GM23338 (cell line): Measurements from ENCODE around the gene GALNT15. TPM values are rescaled to one million over a fixed set of nuclear protein-coding genes. Genes with fewer than 3 reads are reported as not detected.

ENCODE experiments used
- ATAC-seq: fragments of 200-7000 bp; cut with Tn5 transposase; 3 replicates; pipeline ENCODE4 v1.9.1; 2020
- DNase-seq: peaks from one replicate; pipeline ENCODE4 v3.0.0-alpha.2; 2015; ENCODE audit warnings: low spot score
- H2AFZ ChIP-seq: fragments of 200-600 bp; sonication (generic); 2 replicates; pipeline ENCODE4 v1.8.0; 2016; ENCODE audit warnings: antibody characterized with exemption, mild to moderate bottlenecking, moderate library complexity
- H3F3A ChIP-seq: fragments of 200-600 bp; sonication (generic); replicated peaks from 2 replicates; pipeline ENCODE4 v1.8.0; 2017; ENCODE audit warnings: antibody characterized with exemption, mixed run types, low read depth
- H3K27ac ChIP-seq: fragments of 200-600 bp; sonication (generic); 2 replicates; pipeline ENCODE4 v1.6.1; 2016; ENCODE audit warnings: low read depth
- H3K27me3 ChIP-seq: fragments of 200-600 bp; sonication (generic); 2 replicates; pipeline ENCODE4 v1.8.0; 2016; ENCODE audit warnings: mild to moderate bottlenecking, mixed run types, moderate library complexity; ENCODE audit not compliant: insufficient read depth
- H3K36me3 ChIP-seq: fragments of 200-600 bp; sonication (generic); 2 replicates; pipeline ENCODE4 v1.8.0; 2016; ENCODE audit warnings: mild to moderate bottlenecking; ENCODE audit not compliant: insufficient read depth
- H3K4me1 ChIP-seq: fragments of 200-600 bp; sonication (generic); 2 replicates; pipeline ENCODE4 v1.8.0; 2016; ENCODE audit warnings: mild to moderate bottlenecking, moderate library complexity; ENCODE audit not compliant: insufficient read depth
- H3K4me2 ChIP-seq: fragments of 200-600 bp; sonication (generic); 2 replicates; pipeline ENCODE4 v1.7.1; 2017; ENCODE audit warnings: mixed run types
- H3K4me3 ChIP-seq: fragments of 200-600 bp; sonication (generic); 2 replicates; pipeline ENCODE4 v1.6.1; 2016; ENCODE audit warnings: mixed run types
- H3K79me2 ChIP-seq: fragments of 200-600 bp; sonication (generic); replicated peaks from 2 replicates; pipeline ENCODE4 v1.8.0; 2017; ENCODE audit warnings: mild to moderate bottlenecking; ENCODE audit not compliant: insufficient read depth
- H3K9me2 ChIP-seq: fragments of 200-600 bp; sonication (generic); 2 replicates; pipeline ENCODE4 v1.8.0; 2017; ENCODE audit not compliant: insufficient read depth
- H4K20me1 ChIP-seq: fragments of 200-600 bp; sonication (generic); replicated peaks from 2 replicates; pipeline ENCODE4 v1.8.0; 2017; ENCODE audit warnings: mild to moderate bottlenecking; ENCODE audit not compliant: insufficient read depth
- H3K27ac Mint-ChIP-seq: 2 replicates; pipeline ENCODE4 v1.8.0; 2020; ENCODE audit warnings: inconsistent platforms, mild to moderate bottlenecking, moderate library complexity, mixed read lengths
- H3K27me3 Mint-ChIP-seq: 3 replicates; pipeline ENCODE4 v1.8.0; 2022; ENCODE audit warnings: low read depth, mild to moderate bottlenecking, moderate library complexity, mixed read lengths, inconsistent platforms; ENCODE audit not compliant: insufficient read depth, poor library complexity
- H3K36me3 Mint-ChIP-seq: 3 replicates; pipeline ENCODE4 v1.8.0; 2021; ENCODE audit warnings: low read depth, mild to moderate bottlenecking, inconsistent platforms, moderate library complexity, mixed read lengths
- H3K4me1 Mint-ChIP-seq: 3 replicates; pipeline ENCODE4 v1.8.0; 2020; ENCODE audit warnings: mild to moderate bottlenecking, inconsistent platforms, mixed read lengths
- H3K4me3 Mint-ChIP-seq: 3 replicates; pipeline ENCODE4 v1.8.0; 2021; ENCODE audit warnings: moderate library complexity, mild to moderate bottlenecking, inconsistent platforms, mixed read lengths
- H3K9me3 Mint-ChIP-seq: 3 replicates; pipeline ENCODE4 v1.8.0; 2020; ENCODE audit warnings: moderate library complexity, mild to moderate bottlenecking, inconsistent platforms, mixed read lengths
- CREB1 ChIP-seq: fragments of 250-450 bp; sonication (Bioruptor Pico); IDR thresholded peaks from 2 replicates; pipeline ENCODE4 v1.5.0; 2020; ENCODE audit warnings: low read depth, mild to moderate bottlenecking, moderate library complexity
- EZH2 ChIP-seq: fragments of 200-600 bp; sonication (generic); IDR thresholded peaks from one replicate; pipeline ENCODE4 v1.8.0; 2017; ENCODE audit warnings: antibody characterized with exemption, mild to moderate bottlenecking, low read depth; ENCODE audit not compliant: unreplicated experiment
- JUNB ChIP-seq: IDR thresholded peaks from one replicate; pipeline ENCODE4 v1.6.1; 2016; ENCODE audit warnings: antibody characterized with exemption; ENCODE audit not compliant: unreplicated experiment
- NANOG ChIP-seq: IDR thresholded peaks from 2 replicates; pipeline ENCODE4 v1.6.1; 2016; ENCODE audit warnings: antibody characterized with exemption, borderline replicate concordance
- POLR2AphosphoS5 ChIP-seq: IDR thresholded peaks from 2 replicates; pipeline ENCODE4 v1.6.1; 2016; ENCODE audit warnings: antibody characterized with exemption, low read depth
- STAT1 ChIP-seq: IDR thresholded peaks from one replicate; pipeline ENCODE4 v1.6.1; 2016; ENCODE audit warnings: antibody characterized with exemption; ENCODE audit not compliant: unreplicated experiment
- ZNF114 ChIP-seq: fragments of 250-450 bp; sonication (Bioruptor Pico); IDR thresholded peaks from 2 replicates; pipeline ENCODE4 v1.5.0; 2020; ENCODE audit warnings: mild to moderate bottlenecking, moderate library complexity
- ZNF331 ChIP-seq: fragments of 250-450 bp; sonication (Bioruptor Pico); IDR thresholded peaks from 2 replicates; pipeline ENCODE4 v1.5.0; 2020; ENCODE audit warnings: low read depth, mild to moderate bottlenecking, moderate library complexity
- polyA plus RNA-seq: library from polyadenylated mRNA; unstranded; fragments of >200 nt; fragmentation: Nextera tagmentation; extraction: Ambion mirVana; gene quantifications from 2 replicates; pipeline ENCODE4 v1.2.1, GENCODE V29; 2016
- total RNA-seq: library from RNA; depleted of rRNA; stranded (reverse); fragments of >200 nt; shearing (Covaris generic); gene quantifications from 2 replicates; pipeline ENCODE4 v1.2.3, GENCODE V29; 2014
- TF ChIP-seq, protein P1 (sequence below): IDR thresholded peaks from one replicate; pipeline ENCODE4 v1.6.1; 2018; ENCODE audit warnings: antibody characterized with exemption; ENCODE audit not compliant: unreplicated experiment
- TF ChIP-seq, protein P2 (sequence below), 2 experiments: fragments of 200-600 bp in 1 of 2; sonication (generic) in 1 of 2; conservative IDR thresholded peaks; 2 replicates each; pipeline versions ENCODE4 v1.5.1 to v1.6.1; 2016 to 2017; ENCODE audit warnings: antibody characterized with exemption in 2 of 2, low read depth in 2 of 2, mild to moderate bottlenecking in 2 of 2, moderate library complexity in 1 of 2
- TF ChIP-seq, protein P3 (sequence below): IDR thresholded peaks from 2 replicates; pipeline ENCODE4 v1.6.1; 2016; ENCODE audit warnings: antibody characterized with exemption

GALNT15 gene
- total and polyA plus RNA-seq, 2 experiments from 2014 or later = 0.06 to 0.35 TPM

DNA sequence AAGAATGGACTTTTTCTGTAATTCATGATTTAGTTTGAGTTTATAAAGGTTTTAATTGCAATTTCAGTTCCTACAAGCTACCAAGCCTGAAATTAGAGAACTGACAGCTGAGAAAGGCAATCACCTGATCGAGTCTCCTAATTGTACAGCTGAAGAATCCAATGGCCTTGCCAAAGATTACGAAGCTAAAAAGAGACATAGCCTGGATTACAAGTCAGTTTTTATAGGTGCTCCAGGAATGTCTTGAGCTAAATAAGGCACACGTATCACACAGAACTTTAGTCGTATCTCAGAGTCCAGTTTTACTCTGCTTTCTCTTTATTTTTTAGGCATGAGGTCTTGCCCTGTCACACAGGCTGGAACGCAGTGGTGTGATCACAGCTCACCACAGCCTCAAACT is 83.7 kb downstream of the GALNT15 start (continued):
- TF ChIP-seq, protein P1, sequence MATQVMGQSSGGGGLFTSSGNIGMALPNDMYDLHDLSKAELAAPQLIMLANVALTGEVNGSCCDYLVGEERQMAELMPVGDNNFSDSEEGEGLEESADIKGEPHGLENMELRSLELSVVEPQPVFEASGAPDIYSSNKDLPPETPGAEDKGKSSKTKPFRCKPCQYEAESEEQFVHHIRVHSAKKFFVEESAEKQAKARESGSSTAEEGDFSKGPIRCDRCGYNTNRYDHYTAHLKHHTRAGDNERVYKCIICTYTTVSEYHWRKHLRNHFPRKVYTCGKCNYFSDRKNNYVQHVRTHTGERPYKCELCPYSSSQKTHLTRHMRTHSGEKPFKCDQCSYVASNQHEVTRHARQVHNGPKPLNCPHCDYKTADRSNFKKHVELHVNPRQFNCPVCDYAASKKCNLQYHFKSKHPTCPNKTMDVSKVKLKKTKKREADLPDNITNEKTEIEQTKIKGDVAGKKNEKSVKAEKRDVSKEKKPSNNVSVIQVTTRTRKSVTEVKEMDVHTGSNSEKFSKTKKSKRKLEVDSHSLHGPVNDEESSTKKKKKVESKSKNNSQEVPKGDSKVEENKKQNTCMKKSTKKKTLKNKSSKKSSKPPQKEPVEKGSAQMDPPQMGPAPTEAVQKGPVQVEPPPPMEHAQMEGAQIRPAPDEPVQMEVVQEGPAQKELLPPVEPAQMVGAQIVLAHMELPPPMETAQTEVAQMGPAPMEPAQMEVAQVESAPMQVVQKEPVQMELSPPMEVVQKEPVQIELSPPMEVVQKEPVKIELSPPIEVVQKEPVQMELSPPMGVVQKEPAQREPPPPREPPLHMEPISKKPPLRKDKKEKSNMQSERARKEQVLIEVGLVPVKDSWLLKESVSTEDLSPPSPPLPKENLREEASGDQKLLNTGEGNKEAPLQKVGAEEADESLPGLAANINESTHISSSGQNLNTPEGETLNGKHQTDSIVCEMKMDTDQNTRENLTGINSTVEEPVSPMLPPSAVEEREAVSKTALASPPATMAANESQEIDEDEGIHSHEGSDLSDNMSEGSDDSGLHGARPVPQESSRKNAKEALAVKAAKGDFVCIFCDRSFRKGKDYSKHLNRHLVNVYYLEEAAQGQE = no peak
- TF ChIP-seq ZNF114 (CRISPR knock-in tag) = no peak
- TF ChIP-seq EZH2 = no peak
- TF ChIP-seq CREB1 (CRISPR knock-in tag) = no peak
- TF ChIP-seq POLR2AphosphoS5 = no peak
- TF ChIP-seq JUNB = no peak
- TF ChIP-seq, protein P2, sequence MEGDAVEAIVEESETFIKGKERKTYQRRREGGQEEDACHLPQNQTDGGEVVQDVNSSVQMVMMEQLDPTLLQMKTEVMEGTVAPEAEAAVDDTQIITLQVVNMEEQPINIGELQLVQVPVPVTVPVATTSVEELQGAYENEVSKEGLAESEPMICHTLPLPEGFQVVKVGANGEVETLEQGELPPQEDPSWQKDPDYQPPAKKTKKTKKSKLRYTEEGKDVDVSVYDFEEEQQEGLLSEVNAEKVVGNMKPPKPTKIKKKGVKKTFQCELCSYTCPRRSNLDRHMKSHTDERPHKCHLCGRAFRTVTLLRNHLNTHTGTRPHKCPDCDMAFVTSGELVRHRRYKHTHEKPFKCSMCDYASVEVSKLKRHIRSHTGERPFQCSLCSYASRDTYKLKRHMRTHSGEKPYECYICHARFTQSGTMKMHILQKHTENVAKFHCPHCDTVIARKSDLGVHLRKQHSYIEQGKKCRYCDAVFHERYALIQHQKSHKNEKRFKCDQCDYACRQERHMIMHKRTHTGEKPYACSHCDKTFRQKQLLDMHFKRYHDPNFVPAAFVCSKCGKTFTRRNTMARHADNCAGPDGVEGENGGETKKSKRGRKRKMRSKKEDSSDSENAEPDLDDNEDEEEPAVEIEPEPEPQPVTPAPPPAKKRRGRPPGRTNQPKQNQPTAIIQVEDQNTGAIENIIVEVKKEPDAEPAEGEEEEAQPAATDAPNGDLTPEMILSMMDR (conservative IDR thresholded peaks at IDR 0.05; ENCODE audit: low read depth in 2 of 2) = no peak
- no peak for TF ChIP-seq STAT1

DNA sequence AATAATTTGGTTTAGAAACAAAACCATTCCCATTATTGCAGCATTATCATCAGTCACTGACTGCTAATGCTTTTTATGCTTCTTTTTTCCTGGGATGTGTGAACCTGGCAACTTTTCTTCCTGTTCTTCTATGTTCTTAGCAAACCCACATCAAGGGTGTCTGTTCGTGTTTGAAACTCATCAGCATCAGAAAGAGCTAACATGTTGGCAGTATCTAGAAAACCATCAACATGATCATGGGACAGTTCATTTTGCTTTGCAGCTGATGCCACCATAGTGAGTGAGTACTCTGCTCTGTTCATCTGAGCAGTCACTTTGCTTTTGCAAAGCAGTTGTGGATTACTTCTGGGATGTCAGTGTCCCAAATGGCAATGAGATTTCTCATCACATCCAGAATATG is 84.4 kb downstream of the GALNT15 start:
- no peaks in the 10 kb centered on the region for H3K27me3 Mint-ChIP-seq
- no peak overlapping the region for H2AFZ ChIP-seq
- H3K36me3 Mint-ChIP-seq = peaks cover 6% of the 10 kb centered on the region; the same call in 2 of the 3 replicates
- H3K27ac ChIP-seq = no peak overlapping the region
- H3K9me2 ChIP-seq = no peaks in the 10 kb centered on the region
- H3K4me2 ChIP-seq = no peak overlapping the region
- no peaks in the 10 kb centered on the region for H3K4me1 ChIP-seq
- H3K27ac Mint-ChIP-seq = no peak overlapping the region
- peaks cover 23% of the 10 kb centered on the region for H3K79me2 ChIP-seq
- ATAC-seq (no peak), DNase-seq (no peak)
- H3K27me3 ChIP-seq = no peaks in the 10 kb centered on the region
- no peaks in the 10 kb centered on the region for H3K9me3 Mint-ChIP-seq
- H4K20me1 ChIP-seq = peaks cover 5% of the 10 kb centered on the region; the same call in 1 of the 2 replicates
- H3K4me3 ChIP-seq = no peak overlapping the region
- no peak overlapping the region for H3K4me3 Mint-ChIP-seq
- H3F3A ChIP-seq = no peaks in the 10 kb centered on the region
- peaks cover 9% of the 10 kb centered on the region for H3K36me3 ChIP-seq
- peaks cover under 1% of the 10 kb centered on the region; the same call in 2 of the 3 replicates for H3K4me1 Mint-ChIP-seq
- TF ChIP-seq, protein P1 = no peak
- no peak for TF ChIP-seq STAT1
- TF ChIP-seq EZH2 = no peak
- no peak for TF ChIP-seq CREB1 (CRISPR knock-in tag)
- TF ChIP-seq NANOG = no peak
- no peak for TF ChIP-seq ZNF331 (CRISPR knock-in tag)
- TF ChIP-seq POLR2AphosphoS5 = no peak
- no peak for TF ChIP-seq JUNB
- TF ChIP-seq, protein P3, sequence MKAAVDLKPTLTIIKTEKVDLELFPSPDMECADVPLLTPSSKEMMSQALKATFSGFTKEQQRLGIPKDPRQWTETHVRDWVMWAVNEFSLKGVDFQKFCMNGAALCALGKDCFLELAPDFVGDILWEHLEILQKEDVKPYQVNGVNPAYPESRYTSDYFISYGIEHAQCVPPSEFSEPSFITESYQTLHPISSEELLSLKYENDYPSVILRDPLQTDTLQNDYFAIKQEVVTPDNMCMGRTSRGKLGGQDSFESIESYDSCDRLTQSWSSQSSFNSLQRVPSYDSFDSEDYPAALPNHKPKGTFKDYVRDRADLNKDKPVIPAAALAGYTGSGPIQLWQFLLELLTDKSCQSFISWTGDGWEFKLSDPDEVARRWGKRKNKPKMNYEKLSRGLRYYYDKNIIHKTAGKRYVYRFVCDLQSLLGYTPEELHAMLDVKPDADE = no peak
- TF ChIP-seq, protein P2 (conservative IDR thresholded peaks at IDR 0.05; ENCODE audit: low read depth in 2 of 2) = no peak
- TF ChIP-seq ZNF114 (CRISPR knock-in tag) = no peak
